Right cardiac atrium (tissue), 5 donors: ENCODE measurements around the gene PPM1H. TPM values are rescaled to one million over a fixed set of nuclear protein-coding genes. Genes with fewer than 3 reads are reported as not detected.

Experiments
- ATAC-seq, 2 donors: fragments of 200-7000 bp; cut with Tn5 transposase; one replicate each; pipeline versions ENCODE4 v1.8.0 to v1.9.1; 2020; ENCODE audit warnings: moderate library complexity in 2 of 2, mild to moderate bottlenecking in 1 of 2
- DNase-seq, 3 donors: peaks; one replicate each; pipeline ENCODE4 v3.0.0-alpha.2; 2020
- H3K27ac ChIP-seq: one replicate; pipeline ENCODE4 v1.5.1; 2013; ENCODE audit warnings: mild to moderate bottlenecking, low read length, control low read depth, moderate library complexity
- H3K27me3 ChIP-seq: one replicate; pipeline ENCODE4 v1.6.1; 2013; ENCODE audit not compliant: control insufficient read depth, insufficient read depth
- H3K4me1 ChIP-seq: one replicate; pipeline ENCODE4 v1.6.1; 2013; ENCODE audit warnings: low read length; ENCODE audit not compliant: control insufficient read depth, insufficient read depth
- H3K4me3 ChIP-seq: one replicate; pipeline ENCODE4 v1.5.1; 2013; ENCODE audit warnings: low read length, control low read depth
- H3K9me3 ChIP-seq: one replicate; pipeline ENCODE4 v1.6.1; 2013; ENCODE audit warnings: low read length; ENCODE audit not compliant: control insufficient read depth
- WGBS: extraction: QIAGEN DNeasy Blood & Tissue Kit; methylation state at CpG from one replicate; pipeline ENCODE4 v1.1.7; 2013; 5-methylcytosine and 5-hydroxymethylcytosine counted together
- intact Hi-C, 4 donors: fragments of 100-400 bp; cut with DNase I; formaldehyde crosslinking; loops; one replicate each; pipeline versions ENCODE4 v1.11.0 to v1.14.0; 2022 to 2023
- polyA plus RNA-seq: library from polyadenylated mRNA; stranded (reverse); fragments of 200-250 nt; gene quantifications from one replicate; pipeline ENCODE4 v1.2.3, GENCODE V29; 2013
- total RNA-seq, 4 donors: library from RNA; stranded (reverse); fragmentation: NEBNext Ultra II Directional; extraction: Animal tissue kit (Norgen Biotek cat#: 25700); gene quantifications; one replicate each; pipeline ENCODE4 v1.2.1, GENCODE V29; 2021
- donor health status: healthy with polysubstance abuse.
- donor health status: DM: no; HTN: yes; CAD: no.
- donor health status: DM: no; HTN: no; CAD: no.
- donor health status: DM: no; HTN: yes; CAD: no; lungs with severe emphysema.
- donor health status: DM: yes; HTN: yes; CAD: no.

Gene PPM1H
- total and polyA plus RNA-seq, 5 donors: 1.0 to 4.4 (median 3.5) TPM

GRCh38 chr12:62794218-62794583, 140.7 kb downstream of the PPM1H start:
- Histone ChIP-seq H3K4me3 (no peak overlapping the region), H3K27me3 (no peaks in the 10 kb centered on the region), H3K27ac (no peak overlapping the region), H3K4me1 (no peaks in the 10 kb centered on the region), H3K9me3 (no peaks in the 10 kb centered on the region)
- intact Hi-C loops: loop anchor here in 2 of 4 donors (2.0 to 5.0 kb wide), 3 partner anchors 192 to 213 kb away; no protein-coding TSS in a partner anchor
- DNase-seq (no peak), ATAC-seq (no peak)
- WGBS: 25% methylated on average over 1 of the region's 1 CpG

GRCh38 chr12:62793256-62794217, 141.4 kb downstream of the PPM1H start:
- no peaks in the 10 kb centered on the region for H3K27me3 ChIP-seq
- H3K4me1 ChIP-seq: no peaks in the 10 kb centered on the region
- no peak overlapping the region for H3K4me3 ChIP-seq
- DNase-seq (peak; percentile 83 to 94 (median 92)), ATAC-seq (peak; percentile 65 to 72)
- no peak overlapping the region for H3K27ac ChIP-seq
- no peaks in the 10 kb centered on the region for H3K9me3 ChIP-seq
- intact Hi-C loops: loop anchor here in 2 of 4 donors (2.0 to 5.0 kb wide), 3 partner anchors 191 to 213 kb away; no protein-coding TSS in a partner anchor
- WGBS: 80% methylated on average over 25 of the region's 25 CpGs

DNA sequence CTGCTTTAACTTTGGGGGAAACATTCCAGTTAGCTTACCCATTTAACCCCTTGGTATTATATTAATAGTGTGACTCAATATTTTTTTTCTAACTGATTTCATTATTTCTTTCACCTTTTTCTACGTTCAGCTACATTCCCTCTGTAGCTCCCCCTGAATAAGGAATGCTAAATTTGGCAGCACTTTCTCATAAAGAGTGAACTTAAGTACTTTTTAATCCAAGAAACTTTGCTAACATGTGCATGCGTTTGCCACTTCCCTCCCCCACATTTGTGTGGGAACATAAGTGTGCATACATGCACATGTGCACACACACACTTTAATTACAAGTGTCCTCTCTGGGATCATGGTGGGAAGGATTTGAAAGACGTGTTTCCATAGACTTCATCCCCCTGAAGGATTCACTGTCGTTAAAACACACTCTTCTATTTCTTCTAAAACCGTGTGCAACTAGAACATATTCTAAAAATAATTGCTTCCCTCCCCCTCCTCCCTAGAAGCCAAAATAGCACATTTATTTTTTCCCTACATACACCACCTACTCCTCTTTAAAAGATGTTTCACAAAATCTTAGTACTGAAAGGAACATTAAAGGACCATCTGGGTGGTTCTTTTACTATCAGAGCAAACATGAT, 142.6 kb downstream of the PPM1H start:
- no peak for DNase-seq
- Histone ChIP-seq H3K27ac (no peak overlapping the region), H3K4me3 (no peak overlapping the region), H3K9me3 (no peaks in the 10 kb centered on the region), H3K4me1 (no peaks in the 10 kb centered on the region), H3K27me3 (no peaks in the 10 kb centered on the region)
- no peak for ATAC-seq
- intact Hi-C loops: loop anchor here in 2 of 4 donors (5.0 kb wide), 2 partner anchors 190 to 210 kb away; no protein-coding TSS in a partner anchor
- WGBS: 39% methylated on average over 5 of the region's 5 CpGs

DNA sequence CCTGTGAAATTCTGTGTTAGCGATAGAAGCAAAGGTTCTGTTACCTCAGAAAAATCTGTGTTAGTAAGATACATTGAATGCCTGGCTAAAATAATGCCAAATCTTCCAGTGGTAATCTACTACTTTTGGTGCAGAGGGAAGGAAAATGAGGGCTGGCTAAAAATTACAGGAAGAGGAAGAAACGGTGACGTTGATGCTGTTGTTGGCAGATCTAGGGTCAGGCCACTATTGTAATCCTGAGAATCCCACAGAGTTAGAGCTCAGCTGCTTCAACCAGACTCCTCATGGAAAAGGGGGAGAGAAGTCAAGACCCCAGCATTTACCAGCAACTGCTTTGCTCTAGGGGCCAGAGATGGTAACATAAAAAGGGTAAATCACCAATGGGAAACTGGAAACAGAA, 145.1 kb downstream of the PPM1H start:
- Histone ChIP-seq H3K27me3 (no peaks in the 10 kb centered on the region), H3K9me3 (no peaks in the 10 kb centered on the region), H3K4me1 (peaks cover 3% of the 10 kb centered on the region), H3K4me3 (no peak overlapping the region), H3K27ac (peak overlapping the region; percentile 36)
- intact Hi-C loops: loop anchor here in 2 of 4 donors (5.0 kb wide), 2 partner anchors 188 to 208 kb away; no protein-coding TSS in a partner anchor
- WGBS: 56% methylated on average over 3 of the region's 3 CpGs
- ATAC-seq: peak; percentile 32 to 60
- no peak for DNase-seq

- WGBS: 29% methylated on average over 4 of the region's 4 CpGs
- H3K4me1 ChIP-seq: peaks cover 3% of the 10 kb centered on the region
- no peaks in the 10 kb centered on the region for H3K9me3 ChIP-seq
- DNase-seq: no peak
- no peak for ATAC-seq
- no peak overlapping the region for H3K4me3 ChIP-seq
- H3K27ac ChIP-seq: no peak overlapping the region
- intact Hi-C loops: no loop called here
- H3K27me3 ChIP-seq: no peaks in the 10 kb centered on the region
These were observed 147.3 kb downstream of the PPM1H start for GRCh38 chr12:62787611-62788010.

DNA sequence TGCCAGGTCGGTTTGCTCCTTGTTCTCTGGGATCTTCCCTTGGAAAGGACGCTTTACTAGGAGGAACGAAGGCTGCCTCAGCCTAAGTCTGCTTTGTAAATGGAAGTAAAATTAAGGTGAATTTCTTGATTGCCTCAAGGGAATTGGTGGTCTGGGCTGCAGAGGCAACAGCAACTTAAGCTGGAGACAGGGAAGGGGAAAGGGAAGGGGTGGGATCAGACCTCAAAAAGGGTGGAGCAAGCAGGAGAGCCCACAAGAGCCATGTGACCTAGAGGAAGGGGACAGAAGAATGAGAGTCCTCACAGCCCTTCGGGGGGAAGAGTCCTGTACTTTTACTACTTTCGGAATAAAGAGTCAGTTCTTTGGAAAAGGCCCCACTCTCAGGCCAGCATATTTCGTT, 147.9 kb downstream of the PPM1H start:
- Histone ChIP-seq H3K4me1 (peaks cover 3% of the 10 kb centered on the region), H3K9me3 (no peaks in the 10 kb centered on the region), H3K27ac (peak overlapping the region; percentile 30), H3K27me3 (no peaks in the 10 kb centered on the region), H3K4me3 (no peak overlapping the region)
- 85% methylated on average over 6 of the region's 6 CpGs for WGBS
- no peak for DNase-seq
- intact Hi-C loops: no loop called here
- ATAC-seq: no peak

DNA sequence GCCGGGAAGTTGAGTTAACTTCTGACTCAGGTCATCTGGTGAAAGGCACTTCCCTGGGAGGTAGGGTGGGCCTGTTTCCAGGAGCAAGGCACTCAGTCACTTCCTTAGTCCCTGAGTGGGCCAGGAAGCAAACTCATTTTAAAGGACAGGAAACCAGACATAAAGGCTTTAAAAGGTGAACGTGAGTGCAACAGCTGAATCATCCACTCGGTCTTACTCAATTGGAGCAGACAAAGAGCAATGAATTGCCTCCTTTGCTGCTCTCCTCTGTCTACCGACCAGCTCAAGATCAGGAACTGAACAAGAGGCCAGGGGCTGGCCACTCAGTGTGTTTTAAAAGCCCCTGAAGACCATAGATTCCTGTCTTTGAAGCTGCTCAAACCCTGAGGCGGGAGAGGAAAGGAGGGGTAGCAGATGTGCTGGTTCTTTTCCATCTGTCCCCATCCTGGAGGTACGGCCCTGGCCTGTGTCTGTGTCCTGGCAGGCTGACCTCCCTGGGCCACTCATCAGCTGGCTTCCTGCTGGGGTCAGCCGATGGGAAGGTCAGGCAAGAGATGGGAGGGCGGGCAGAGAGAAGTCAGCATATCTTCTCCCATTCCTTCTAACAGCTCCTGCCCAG, 148.9 kb downstream of the PPM1H start:
- ATAC-seq: peak; percentile 59 to 92
- H3K4me1 ChIP-seq: peaks cover 3% of the 10 kb centered on the region
- no peaks in the 10 kb centered on the region for H3K27me3 ChIP-seq
- peak overlapping the region; percentile 54 for H3K27ac ChIP-seq
- no peak overlapping the region for H3K4me3 ChIP-seq
- WGBS: 49% methylated on average over 8 of the region's 8 CpGs
- H3K9me3 ChIP-seq: no peaks in the 10 kb centered on the region
- intact Hi-C loops: no loop called here
- DNase-seq: peak in 1 of 3 donors; percentile 65

GRCh38 chr12:62784576-62784975, 150.4 kb downstream of the PPM1H start:
- Histone ChIP-seq H3K27ac (no peak overlapping the region), H3K4me1 (peaks cover 3% of the 10 kb centered on the region), H3K27me3 (no peaks in the 10 kb centered on the region), H3K9me3 (no peaks in the 10 kb centered on the region), H3K4me3 (no peak overlapping the region)
- intact Hi-C loops: no loop called here
- DNase-seq (no peak), ATAC-seq (no peak)
- WGBS: 75% methylated on average over 4 of the region's 4 CpGs

- 89% methylated on average over 6 of the region's 6 CpGs for WGBS
- no peak overlapping the region for H3K27ac ChIP-seq
- peaks cover 3% of the 10 kb centered on the region for H3K4me1 ChIP-seq
- intact Hi-C loops: no loop called here
- H3K27me3 ChIP-seq: no peaks in the 10 kb centered on the region
- no peak overlapping the region for H3K4me3 ChIP-seq
- H3K9me3 ChIP-seq: no peaks in the 10 kb centered on the region
- DNase-seq: no peak
- ATAC-seq: no peak
These were observed 151.1 kb downstream of the PPM1H start for GRCh38 chr12:62783881-62784280.

- Histone ChIP-seq H3K4me3 (no peak overlapping the region), H3K4me1 (no peaks in the 10 kb centered on the region), H3K27ac (no peak overlapping the region), H3K9me3 (no peaks in the 10 kb centered on the region), H3K27me3 (no peaks in the 10 kb centered on the region)
- no peak for ATAC-seq
- 93% methylated on average over 9 of the region's 9 CpGs for WGBS
- no peak for DNase-seq
- intact Hi-C loops: no loop called here
These were observed 153.6 kb downstream of the PPM1H start for GRCh38 chr12:62781136-62781880.
